ENCODE results near the gene ZNF341. TPM values are rescaled to one million over a fixed set of nuclear protein-coding genes. Genes with fewer than 3 reads are reported as not detected.

Gene ZNF341
- total RNA-seq, 2 experiments from 2014 or later = 2.1 to 2.7 TPM

DNA sequence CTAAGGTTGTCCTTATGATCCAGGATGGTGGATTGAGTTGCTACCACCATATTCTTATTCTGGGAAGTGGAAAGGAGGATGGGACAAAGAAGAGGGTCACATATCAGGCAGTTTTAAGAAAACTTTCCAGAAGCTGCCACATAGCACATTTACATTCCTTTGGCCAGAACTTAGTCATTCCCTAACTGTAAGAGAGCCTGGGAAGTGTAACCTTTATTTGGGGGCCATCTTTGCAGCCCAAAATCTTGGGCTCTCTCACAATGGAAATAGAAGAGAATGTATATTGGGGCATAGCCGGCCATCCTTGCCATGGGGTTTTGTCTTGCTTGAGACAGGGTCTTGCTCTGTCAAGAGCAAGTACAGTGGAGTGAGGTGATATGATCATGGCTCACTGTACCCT lies 8.4 kb downstream of the ZNF341 start:
- no peaks in the 10 kb centered on the region for H3K27me3 ChIP-seq (ENCODE audit: control insufficient read depth in 1 of 2, insufficient read depth in 2 of 2, low read length in 2 of 2)
- DNase-seq = no peak
- Mint-ChIP-seq H3K27ac (no peak overlapping the region), H3K27me3 (no peaks in the 10 kb centered on the region), H3K9me3 (peaks cover 5% of the 10 kb centered on the region), H3K4me3 (no peak overlapping the region), H3K4me1 (ENCODE audit: low read depth) (no peaks in the 10 kb centered on the region), H3K36me3 (ENCODE audit: low read depth) (peaks cover 13% of the 10 kb centered on the region)
- no peak overlapping the region for H3K27ac ChIP-seq (ENCODE audit: low read depth in 1 of 2, low read length in 2 of 2)
- no peaks in the 10 kb centered on the region for H3K4me1 ChIP-seq (ENCODE audit: insufficient read depth, low read length)
- ATAC-seq (ENCODE audit: poor library complexity) = no peak
- intact Hi-C loops (cut with DNase I, micrococcal nuclease) = no loop called here
- CTCF ChIA-PET = no interaction called here
- H3K36me3 ChIP-seq (ENCODE audit: insufficient read depth, low read length) = no peaks in the 10 kb centered on the region
- POLR2A ChIA-PET = interaction anchor here (0.6 kb wide), 1 partner anchor 23 kb away, joined by 3 read pairs; no protein-coding TSS in a partner anchor
- H3K4me3 ChIP-seq (ENCODE audit: low read length) = no peak overlapping the region
- peaks cover 6 to 18% of the 10 kb centered on the region in 2 experiments for H3K9me3 ChIP-seq (ENCODE audit: control insufficient read depth in 1 of 2, insufficient read depth in 1 of 2, low read length in 2 of 2)
- TF ChIP-seq, protein P1, sequence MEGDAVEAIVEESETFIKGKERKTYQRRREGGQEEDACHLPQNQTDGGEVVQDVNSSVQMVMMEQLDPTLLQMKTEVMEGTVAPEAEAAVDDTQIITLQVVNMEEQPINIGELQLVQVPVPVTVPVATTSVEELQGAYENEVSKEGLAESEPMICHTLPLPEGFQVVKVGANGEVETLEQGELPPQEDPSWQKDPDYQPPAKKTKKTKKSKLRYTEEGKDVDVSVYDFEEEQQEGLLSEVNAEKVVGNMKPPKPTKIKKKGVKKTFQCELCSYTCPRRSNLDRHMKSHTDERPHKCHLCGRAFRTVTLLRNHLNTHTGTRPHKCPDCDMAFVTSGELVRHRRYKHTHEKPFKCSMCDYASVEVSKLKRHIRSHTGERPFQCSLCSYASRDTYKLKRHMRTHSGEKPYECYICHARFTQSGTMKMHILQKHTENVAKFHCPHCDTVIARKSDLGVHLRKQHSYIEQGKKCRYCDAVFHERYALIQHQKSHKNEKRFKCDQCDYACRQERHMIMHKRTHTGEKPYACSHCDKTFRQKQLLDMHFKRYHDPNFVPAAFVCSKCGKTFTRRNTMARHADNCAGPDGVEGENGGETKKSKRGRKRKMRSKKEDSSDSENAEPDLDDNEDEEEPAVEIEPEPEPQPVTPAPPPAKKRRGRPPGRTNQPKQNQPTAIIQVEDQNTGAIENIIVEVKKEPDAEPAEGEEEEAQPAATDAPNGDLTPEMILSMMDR (IDR thresholded peaks at IDR 0.05) = no peak

DNA sequence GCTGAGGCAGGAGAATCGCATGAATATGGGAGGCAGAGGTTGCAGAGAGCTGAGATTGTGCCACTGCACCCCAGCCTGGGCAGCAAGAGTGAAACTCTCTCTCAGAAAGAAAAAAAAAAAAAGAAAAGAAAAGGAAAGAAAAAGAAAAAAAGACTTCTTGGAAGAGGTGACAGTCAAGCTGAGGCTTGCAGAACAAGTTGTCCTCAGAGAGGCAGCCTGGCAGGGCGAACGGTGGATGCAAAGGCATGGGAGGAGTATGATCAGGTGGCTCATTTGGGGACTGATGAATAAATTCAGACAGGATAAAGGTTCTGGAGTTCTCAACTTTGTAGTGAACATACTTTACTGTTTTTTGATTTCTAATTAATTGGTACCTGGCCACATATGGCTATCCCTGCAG lies 12.4 kb downstream of the ZNF341 start:
- Histone ChIP-seq H3K27me3 (ENCODE audit: control insufficient read depth in 1 of 2, insufficient read depth in 2 of 2, low read length in 2 of 2) (no peaks in the 10 kb centered on the region), H3K4me1 (ENCODE audit: insufficient read depth, low read length) (no peaks in the 10 kb centered on the region), H3K9me3 (ENCODE audit: control insufficient read depth in 1 of 2, insufficient read depth in 1 of 2, low read length in 2 of 2) (no peaks in the 10 kb centered on the region), H3K4me3 (ENCODE audit: low read length) (no peak overlapping the region), H3K36me3 (ENCODE audit: insufficient read depth, low read length) (peaks cover 5% of the 10 kb centered on the region), H3K27ac (ENCODE audit: low read depth in 1 of 2, low read length in 2 of 2) (no peak overlapping the region)
- H3K9me3 Mint-ChIP-seq = no peaks in the 10 kb centered on the region
- ATAC-seq (ENCODE audit: poor library complexity) = no peak
- no peak overlapping the region for H3K27ac Mint-ChIP-seq
- ChIA-PET CTCF (no interaction called here), POLR2A (no interaction called here)
- DNase-seq = no peak
- no peaks in the 10 kb centered on the region for H3K4me1 Mint-ChIP-seq (ENCODE audit: low read depth)
- no peaks in the 10 kb centered on the region for H3K27me3 Mint-ChIP-seq
- peaks cover 27% of the 10 kb centered on the region for H3K36me3 Mint-ChIP-seq (ENCODE audit: low read depth)
- intact Hi-C loops (cut with DNase I, micrococcal nuclease) = no loop called here
- TF ChIP-seq, protein P1 (IDR thresholded peaks at IDR 0.05) = no peak
- no peak overlapping the region for H3K4me3 Mint-ChIP-seq

DNA sequence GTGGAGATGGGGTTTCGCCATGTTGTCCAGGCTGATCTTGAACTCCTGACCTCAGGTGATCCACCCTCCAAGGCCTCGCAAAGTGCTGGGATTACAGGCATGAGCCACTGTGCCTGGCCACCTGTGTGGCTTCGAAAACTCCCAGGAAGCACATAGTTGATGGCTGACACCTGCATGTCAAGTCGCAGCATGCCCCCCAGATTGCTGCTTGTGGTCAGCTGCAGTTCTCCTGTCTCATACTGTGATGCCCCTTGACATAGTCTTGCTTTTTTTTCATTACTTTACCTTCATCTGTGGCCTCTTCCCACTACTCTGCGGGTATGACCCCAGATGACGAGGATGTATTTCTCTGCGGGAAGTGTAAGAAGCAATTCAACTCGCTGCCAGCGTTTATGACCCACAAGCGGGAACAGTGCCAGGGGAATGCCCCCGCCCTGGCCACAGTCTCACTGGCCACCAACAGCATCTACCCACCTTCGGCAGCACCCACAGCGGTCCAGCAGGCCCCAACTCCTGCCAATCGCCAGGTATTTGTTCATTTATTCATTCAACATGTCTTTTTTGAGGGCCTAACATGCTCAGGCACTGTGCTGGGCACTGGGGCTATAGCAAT lies 13.1 kb downstream of the ZNF341 start:
- Mint-ChIP-seq H3K27ac (no peak overlapping the region), H3K9me3 (no peaks in the 10 kb centered on the region), H3K4me3 (no peak overlapping the region), H3K27me3 (no peaks in the 10 kb centered on the region), H3K36me3 (ENCODE audit: low read depth) (peaks cover 27% of the 10 kb centered on the region), H3K4me1 (ENCODE audit: low read depth) (no peaks in the 10 kb centered on the region)
- Histone ChIP-seq H3K9me3 (ENCODE audit: control insufficient read depth in 1 of 2, insufficient read depth in 1 of 2, low read length in 2 of 2) (no peaks in the 10 kb centered on the region), H3K27me3 (ENCODE audit: control insufficient read depth in 1 of 2, insufficient read depth in 2 of 2, low read length in 2 of 2) (no peaks in the 10 kb centered on the region), H3K4me1 (ENCODE audit: insufficient read depth, low read length) (no peaks in the 10 kb centered on the region), H3K36me3 (ENCODE audit: insufficient read depth, low read length) (peaks cover 8% of the 10 kb centered on the region), H3K27ac (ENCODE audit: low read depth in 1 of 2, low read length in 2 of 2) (no peak overlapping the region), H3K4me3 (ENCODE audit: low read length) (no peak overlapping the region)
- ChIA-PET POLR2A (no interaction called here), CTCF (no interaction called here)
- ATAC-seq (ENCODE audit: poor library complexity) (no peak), DNase-seq (no peak)
- TF ChIP-seq, protein P1 (IDR thresholded peaks at IDR 0.05) = no peak
- intact Hi-C loops (cut with DNase I, micrococcal nuclease) = no loop called here
